OCI-LY7 (cell line): ENCODE results near the gene MGME1.

Experiments used
- EZH2phosphoT487 ChIP-seq: fragments of 200-600 bp; sonication (generic); IDR thresholded peaks from 2 replicates; pipeline ENCODE4 v1.6.1; 2018; ENCODE audit warnings: low read depth, borderline replicate concordance, mild to moderate bottlenecking, mixed run types, antibody characterized with exemption, low read length, moderate library complexity, mixed read lengths
- TF ChIP-seq, protein P1 (sequence below): fragments of 200-600 bp; sonication (generic); conservative IDR thresholded peaks from 2 replicates; pipeline ENCODE4 v1.5.1; 2014; ENCODE audit warnings: mild to moderate bottlenecking, antibody characterized with exemption, low read length, moderate library complexity, mixed read lengths

DNA sequence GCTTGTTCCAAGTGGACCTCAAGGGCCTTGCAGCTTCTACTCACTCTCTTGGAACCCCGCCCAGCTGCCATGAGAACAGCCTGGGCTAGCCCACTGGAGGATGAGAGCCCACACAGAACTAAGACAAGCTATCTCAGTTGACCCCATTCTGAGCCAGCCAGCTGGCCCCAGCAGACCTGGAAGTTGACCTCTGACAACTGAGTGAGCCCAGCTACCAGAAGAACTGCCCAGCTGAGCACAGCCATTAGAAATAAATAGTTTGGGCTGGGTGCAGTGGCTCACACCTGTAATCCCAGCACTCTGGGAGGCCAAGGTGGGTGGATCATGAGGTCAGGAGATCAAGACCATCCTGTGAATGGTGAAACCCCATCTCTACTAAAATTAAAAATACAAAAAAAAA, 37.3 kb upstream of the MGME1 start:
- TF ChIP-seq, protein P1, sequence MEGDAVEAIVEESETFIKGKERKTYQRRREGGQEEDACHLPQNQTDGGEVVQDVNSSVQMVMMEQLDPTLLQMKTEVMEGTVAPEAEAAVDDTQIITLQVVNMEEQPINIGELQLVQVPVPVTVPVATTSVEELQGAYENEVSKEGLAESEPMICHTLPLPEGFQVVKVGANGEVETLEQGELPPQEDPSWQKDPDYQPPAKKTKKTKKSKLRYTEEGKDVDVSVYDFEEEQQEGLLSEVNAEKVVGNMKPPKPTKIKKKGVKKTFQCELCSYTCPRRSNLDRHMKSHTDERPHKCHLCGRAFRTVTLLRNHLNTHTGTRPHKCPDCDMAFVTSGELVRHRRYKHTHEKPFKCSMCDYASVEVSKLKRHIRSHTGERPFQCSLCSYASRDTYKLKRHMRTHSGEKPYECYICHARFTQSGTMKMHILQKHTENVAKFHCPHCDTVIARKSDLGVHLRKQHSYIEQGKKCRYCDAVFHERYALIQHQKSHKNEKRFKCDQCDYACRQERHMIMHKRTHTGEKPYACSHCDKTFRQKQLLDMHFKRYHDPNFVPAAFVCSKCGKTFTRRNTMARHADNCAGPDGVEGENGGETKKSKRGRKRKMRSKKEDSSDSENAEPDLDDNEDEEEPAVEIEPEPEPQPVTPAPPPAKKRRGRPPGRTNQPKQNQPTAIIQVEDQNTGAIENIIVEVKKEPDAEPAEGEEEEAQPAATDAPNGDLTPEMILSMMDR: no peak
- no peak for TF ChIP-seq EZH2phosphoT487
